H1 (cell line): Measurements from ENCODE around the gene EIF3B. TPM values are rescaled to one million over a fixed set of nuclear protein-coding genes. Genes with fewer than 3 reads are reported as not detected.

Experiments used
- CTCF ChIA-PET: fragments of 300-600 bp; sonication (Branson Sonifier 250); formaldehyde crosslinking; loops from one replicate; lab custom pipeline; 2021; ENCODE audit not compliant: partially characterized antibody; lab: Charles Lee
- POLR2A ChIA-PET: fragments of 300-600 bp; sonication (Branson Sonifier 250); formaldehyde crosslinking; loops from one replicate; lab custom pipeline; 2021; ENCODE audit warnings: inconsistent platforms; ENCODE audit not compliant: partially characterized antibody; lab: Charles Lee
- DNase-seq, 2 experiments: peaks; one replicate each; pipeline versions ENCODE4 v3.0.0 to v3.0.0-alpha.2; 2010 to 2022; ENCODE audit warnings: low spot score in 2 of 2, low read depth in 1 of 2, mixed read lengths in 1 of 2
- FAIRE-seq: peaks from 2 replicates; lab custom pipeline; 2011; peaks lifted over from hg19 to GRCh38; lab: Jason Lieb, UNC
- H2AFZ ChIP-seq: 2 replicates; pipeline ENCODE4 v1.8.1; 2012; ENCODE audit warnings: low read length, inconsistent platforms
- H2AK5ac ChIP-seq: 2 replicates; pipeline ENCODE4 v1.6.1; 2013; ENCODE audit warnings: low read depth, low read length
- H2BK120ac ChIP-seq: replicated peaks from 2 replicates; pipeline ENCODE3; 2013; ENCODE audit warnings: low read depth, low read length, inconsistent platforms
- H2BK12ac ChIP-seq: 2 replicates; pipeline ENCODE4 v1.6.1; 2013; ENCODE audit warnings: low read depth, low read length
- H2BK15ac ChIP-seq: 2 replicates; pipeline ENCODE4 v1.6.1; 2013; ENCODE audit warnings: low read length
- H2BK20ac ChIP-seq: 2 replicates; pipeline ENCODE4 v1.6.1; 2013; ENCODE audit warnings: low read length
- H2BK5ac ChIP-seq: 2 replicates; pipeline ENCODE4 v1.6.1; 2013; ENCODE audit warnings: low read depth, low read length
- H3K14ac ChIP-seq: 2 replicates; pipeline ENCODE4 v1.6.1; 2013; ENCODE audit warnings: inconsistent platforms; ENCODE audit not compliant: insufficient read length
- H3K18ac ChIP-seq: 2 replicates; pipeline ENCODE4 v1.6.1; 2013; ENCODE audit warnings: low read length; ENCODE audit errors: extremely low read depth
- H3K23ac ChIP-seq: 2 replicates; pipeline ENCODE4 v1.6.1; 2013; ENCODE audit warnings: inconsistent platforms; ENCODE audit not compliant: insufficient read length
- H3K23me2 ChIP-seq: 2 replicates; pipeline ENCODE4 v1.6.1; 2013; ENCODE audit warnings: low read depth, low read length
- H3K27ac ChIP-seq: 2 replicates; pipeline ENCODE4 v1.6.1; 2011; ENCODE audit warnings: low read depth, low read length, inconsistent platforms
- H3K27me3 ChIP-seq, 4 experiments: replicated peaks in 1 of 4; 1 replicate in 1 of 4; 2 replicates in 3 of 4; pipeline versions ENCODE4 v1.6.1 to v1.8.1; 2011 to 2013; ENCODE audit warnings: low read length in 3 of 4, mild to moderate bottlenecking in 3 of 4, inconsistent platforms in 2 of 4, mixed read lengths in 2 of 4, moderate library complexity in 1 of 4; ENCODE audit not compliant: control insufficient read depth in 3 of 4, insufficient read depth in 3 of 4; ENCODE audit errors: extremely low read depth in 1 of 4
- H3K36me3 ChIP-seq, 4 experiments: 2 replicates each; pipeline versions ENCODE4 v1.6.1 to v1.8.1; 2011 to 2013; ENCODE audit warnings: mild to moderate bottlenecking in 4 of 4, low read length in 3 of 4, moderate library complexity in 2 of 4, control low read depth in 1 of 4, inconsistent platforms in 1 of 4; ENCODE audit not compliant: insufficient read depth in 4 of 4, control insufficient read depth in 2 of 4
- H3K4ac ChIP-seq: replicated peaks from 2 replicates; pipeline ENCODE3; 2013; ENCODE audit warnings: low read length, low read depth, mixed read lengths, inconsistent platforms; ENCODE audit not compliant: insufficient read length
- H3K4me1 ChIP-seq, 4 experiments: replicated peaks in 1 of 4; 1 replicate in 1 of 4; 2 replicates in 3 of 4; pipeline versions ENCODE4 v1.6.1 to v1.8.1; 2011 to 2013; ENCODE audit warnings: low read length in 3 of 4, inconsistent platforms in 2 of 4, mixed read lengths in 1 of 4; ENCODE audit not compliant: insufficient read depth in 4 of 4, control insufficient read depth in 3 of 4
- H3K4me2 ChIP-seq, 2 experiments: 2 replicates each; pipeline versions ENCODE4 v1.6.1 to v1.8.1; 2011 to 2013; ENCODE audit warnings: low read depth in 2 of 2, low read length in 2 of 2, control low read depth in 1 of 2, inconsistent platforms in 1 of 2, mild to moderate bottlenecking in 1 of 2; ENCODE audit not compliant: insufficient read depth in 1 of 2
- H3K4me3 ChIP-seq, 4 experiments: fragments of 200-600, 300-600 bp in 1 of 4; sonication (generic), shearing (Covaris generic), sonication (Bioruptor Twin) in 1 of 4; 2 replicates each; pipeline versions ENCODE4 v1.5.1 to v1.8.1; 2011 to 2016; ENCODE audit warnings: low read length in 4 of 4, low read depth in 3 of 4, control low read depth in 2 of 4, inconsistent platforms in 2 of 4, mild to moderate bottlenecking in 2 of 4, mixed read lengths in 1 of 4, moderate library complexity in 1 of 4; ENCODE audit not compliant: insufficient read depth in 2 of 4; ENCODE audit errors: extremely low read depth in 1 of 4
- H3K56ac ChIP-seq: replicated peaks from 2 replicates; pipeline ENCODE3; 2013; ENCODE audit warnings: low read depth, mild to moderate bottlenecking, mixed read lengths, low read length, inconsistent platforms; ENCODE audit not compliant: insufficient read length
- H3K79me1 ChIP-seq: 2 replicates; pipeline ENCODE4 v1.6.1; 2013; ENCODE audit warnings: low read depth, low read length, control low read depth
- H3K79me2 ChIP-seq, 2 experiments: 2 replicates each; pipeline versions ENCODE4 v1.6.1 to v1.8.1; 2012 to 2013; ENCODE audit warnings: low read length in 2 of 2, mild to moderate bottlenecking in 2 of 2, inconsistent platforms in 1 of 2; ENCODE audit not compliant: insufficient read depth in 2 of 2, control insufficient read depth in 1 of 2
- H3K9ac ChIP-seq, 4 experiments: replicated peaks in 1 of 4; 1 replicate in 1 of 4; 2 replicates in 3 of 4; pipeline versions ENCODE4 v1.6.1 to v1.8.1; 2011 to 2013; ENCODE audit warnings: low read depth in 3 of 4, low read length in 3 of 4, control low read depth in 2 of 4, mild to moderate bottlenecking in 2 of 4, moderate library complexity in 2 of 4, inconsistent platforms in 1 of 4; ENCODE audit errors: extremely low read depth in 1 of 4
- H3K9me3 ChIP-seq, 2 experiments: 2 replicates each; pipeline versions ENCODE4 v1.6.1 to v1.8.1; 2012 to 2013; ENCODE audit warnings: mild to moderate bottlenecking in 2 of 2, moderate library complexity in 2 of 2, control low read depth in 1 of 2, inconsistent platforms in 1 of 2, low read depth in 1 of 2, low read length in 1 of 2, mixed read lengths in 1 of 2; ENCODE audit not compliant: insufficient read depth in 2 of 2
- H4K20me1 ChIP-seq, 2 experiments: replicated peaks in 1 of 2; 2 replicates each; pipeline versions ENCODE3 to v1.8.1; 2011 to 2013; ENCODE audit warnings: inconsistent platforms in 2 of 2, low read length in 2 of 2, mild to moderate bottlenecking in 1 of 2; ENCODE audit not compliant: insufficient read depth in 2 of 2, control insufficient read depth in 1 of 2
- H4K5ac ChIP-seq: 2 replicates; pipeline ENCODE4 v1.6.1; 2013; ENCODE audit warnings: low read length, low read depth, mixed read lengths, inconsistent platforms; ENCODE audit not compliant: insufficient read length
- H4K8ac ChIP-seq: 2 replicates; pipeline ENCODE4 v1.8.0; 2013; ENCODE audit warnings: mild to moderate bottlenecking, moderate library complexity, low read length, inconsistent platforms; ENCODE audit not compliant: insufficient read depth; ENCODE audit errors: extremely low read depth
- H4K91ac ChIP-seq: replicated peaks from 2 replicates; pipeline ENCODE3; 2013; ENCODE audit warnings: low read length, mixed read lengths, inconsistent platforms; ENCODE audit not compliant: insufficient read length
- BCL11A ChIP-seq, 2 experiments: IDR thresholded peaks; one replicate each; pipeline ENCODE4 v1.6.1; 2011; ENCODE audit warnings: low read depth in 2 of 2, low read length in 2 of 2, mild to moderate bottlenecking in 2 of 2
- BRCA1 ChIP-seq: IDR thresholded peaks from 2 replicates; pipeline ENCODE4 v1.6.1; 2012; ENCODE audit warnings: low read depth, low read length, improper control_type of control experiment
- EP300 ChIP-seq, 2 experiments: IDR thresholded peaks; 1 replicate in 1 of 2; 2 replicates in 1 of 2; pipeline ENCODE4 v1.6.1; 2011 to 2012; ENCODE audit warnings: low read depth in 2 of 2, low read length in 2 of 2, mild to moderate bottlenecking in 2 of 2, borderline replicate concordance in 1 of 2, inconsistent platforms in 1 of 2, moderate library complexity in 1 of 2
- HDAC2 ChIP-seq, 2 experiments: fragments of 300-600 bp in 1 of 2; sonication (generic) in 1 of 2; IDR thresholded peaks; 2 replicates each; pipeline ENCODE4 v1.6.1; 2011 to 2012; ENCODE audit warnings: low read depth in 2 of 2, low read length in 2 of 2, mild to moderate bottlenecking in 2 of 2, moderate library complexity in 2 of 2, borderline replicate concordance in 1 of 2, inconsistent platforms in 1 of 2
- MAFK ChIP-seq: IDR thresholded peaks from 2 replicates; pipeline ENCODE4 v1.6.1; 2012; ENCODE audit warnings: low read depth, mild to moderate bottlenecking, improper control_type of control experiment, low read length
- NRF1 ChIP-seq: IDR thresholded peaks from 2 replicates; pipeline ENCODE4 v1.6.1; 2011; ENCODE audit warnings: mild to moderate bottlenecking, low read depth, low read length, improper control_type of control experiment
- POLR2A ChIP-seq, 2 experiments: IDR thresholded peaks; 1 replicate in 1 of 2; 2 replicates in 1 of 2; pipeline ENCODE4 v1.6.1; 2011; ENCODE audit warnings: low read depth in 2 of 2, low read length in 2 of 2, mild to moderate bottlenecking in 2 of 2; ENCODE audit errors: control extremely low read depth in 1 of 2
- POU5F1 ChIP-seq: IDR thresholded peaks from 2 replicates; pipeline ENCODE4 v1.6.1; 2011; ENCODE audit warnings: low read depth, mild to moderate bottlenecking, low read length, moderate library complexity
- SIRT6 ChIP-seq: IDR thresholded peaks from one replicate; pipeline ENCODE4 v1.7.1; 2012; ENCODE audit warnings: low read length, inconsistent platforms
- SP1 ChIP-seq: IDR thresholded peaks from 2 replicates; pipeline ENCODE4 v1.6.1; 2011; ENCODE audit warnings: low read depth, low read length
- TAF1 ChIP-seq: IDR thresholded peaks from 2 replicates; pipeline ENCODE4 v1.6.1; 2011; ENCODE audit warnings: mild to moderate bottlenecking, low read depth, low read length
- TEAD4 ChIP-seq: IDR thresholded peaks from 2 replicates; pipeline ENCODE4 v1.6.1; 2012; ENCODE audit warnings: low read depth, low read length, inconsistent platforms, mixed read lengths
- WGBS, 2 experiments: shearing (Covaris generic) in 1 of 2; methylation state at CpG; one replicate each; pipeline versions ENCODE4 v1.1.6 to v1.1.7; 2013 to 2015; ENCODE audit warnings: low lambda C conversion rate in 2 of 2, mixed read lengths in 2 of 2, inconsistent platforms in 1 of 2, low coverage in 1 of 2, missing lambda C conversion rate in 1 of 2; ENCODE audit not compliant: insufficient replicate concordance in 2 of 2, insufficient coverage in 1 of 2, insufficient read length in 1 of 2; ENCODE audit errors: extremely low coverage in 1 of 2, missing lambda C conversion rate in 1 of 2; 5-methylcytosine and 5-hydroxymethylcytosine counted together
- polyA plus RNA-seq, 7 experiments: library from polyadenylated mRNA; depleted of rRNA in 3 of 7; stranded (reverse) in 5 of 7; unstranded in 2 of 7; fragments of >200 nt in 5 of 7; fragments of 200-250 nt in 2 of 7; gene quantifications; 1 replicate in 5 of 7; 2 replicates in 1 of 7; 4 replicates in 1 of 7; pipeline versions ENCODE4 v1.2.1 to v1.2.3, GENCODE V29; 2011 to 2013; ENCODE audit warnings: missing spikeins in 2 of 7, mixed read lengths in 2 of 7
- total RNA-seq: library from RNA; stranded (reverse); fragmentation: NEBNext Ultra II Directional; extraction: Animal tissue kit (Norgen Biotek cat#: 25700); gene quantifications from 2 replicates; pipeline ENCODE4 v1.2.1, GENCODE V29; 2021

Gene EIF3B
- total and polyA plus RNA-seq, 2 of the 8 experiments (the other 6 are each of a cell fraction or from before 2014, with no cell fraction given), result 167 to 316 TPM

- Histone ChIP-seq H3K18ac (no peak overlapping the region), H3K23ac (no peak overlapping the region), H3K27me3 (no peaks in the 10 kb centered on the region), H3K4me1 (peaks cover 0 to 2% (median 0%) of the 10 kb centered on the region in 4 experiments; a peak in 2 of 7 replicates), H3K27ac (no peak overlapping the region), H3K79me1 (peaks cover 2% of the 10 kb centered on the region), H3K14ac (no peak overlapping the region), H2AFZ (no peak overlapping the region), H2BK20ac (no peak overlapping the region), H2BK12ac (no peak overlapping the region), H3K9ac (no peak overlapping the region), H2BK5ac (no peak overlapping the region), H2BK15ac (no peak overlapping the region), H3K79me2 (peaks cover 0 to 31% of the 10 kb centered on the region in 2 experiments; a peak in 3 of 4 replicates), H3K23me2 (no peaks in the 10 kb centered on the region), H3K56ac (no peak overlapping the region), H3K9me3 (no peaks in the 10 kb centered on the region), H4K20me1 (no peaks in the 10 kb centered on the region), H2AK5ac (no peak overlapping the region), H4K8ac (no peak overlapping the region), H4K5ac (no peak overlapping the region), H2BK120ac (no peak overlapping the region), H3K4me3 (no peak overlapping the region), H3K4ac (no peak overlapping the region), H4K91ac (no peak overlapping the region), H3K4me2 (no peak overlapping the region), H3K36me3 (no peaks in the 10 kb centered on the region; a peak in 1 of 8 replicates)
- TF ChIP-seq SP1 (no peak), TAF1 (no peak), TEAD4 (no peak), BRCA1 (no peak), NRF1 (no peak), POLR2A (IDR thresholded peaks at IDR 0.05; ENCODE audit: control extremely low read depth in 1 of 2, low read depth in 2 of 2, low read length in 2 of 2) (no peak), MAFK (no peak), HDAC2 (IDR thresholded peaks at IDR 0.05; ENCODE audit: borderline replicate concordance in 1 of 2, low read depth in 2 of 2, low read length in 2 of 2) (no peak), SIRT6 (no peak), EP300 (IDR thresholded peaks at IDR 0.05; ENCODE audit: borderline replicate concordance in 1 of 2, low read depth in 2 of 2, low read length in 2 of 2) (no peak), BCL11A (IDR thresholded peaks at IDR 0.05; ENCODE audit: low read depth in 2 of 2, low read length in 2 of 2) (no peak), POU5F1 (no peak)
- FAIRE-seq (no peak), DNase-seq (no peak)
- ChIA-PET POLR2A (no interaction called here), CTCF (interaction anchor here (1.1 to 3.4 kb wide), 3 partner anchors 20 to 59 kb away, joined by 3 to 17 read pairs (median 12); no protein-coding TSS in a partner anchor)
- 88% methylated on average over 1 of the region's 1 CpG; no CpG with 5 or more reads in 1 of the 2 experiments for WGBS, 2 experiments
These were observed 56.4 kb downstream of the EIF3B start for GRCh38 chr7:2411049-2411448.
